Activated CD8-positive, alpha-beta memory T cell treated with anti-CD3 and anti-CD28 coated beads, Interleukin-2, amount 50 U/mL, for 24 hours (primary cell): ENCODE results near the gene BLCAP.
"Not testable (repeated sequence)": the region's sequence is repeated elsewhere in the genome, so short reads cannot be mapped to it uniquely, and the experiment has no call there.

Experiments used
- DNase-seq: peaks from one replicate; pipeline ENCODE4 v3.0.0-alpha.2; 2020; ENCODE audit errors: extremely low read depth

BLCAP gene

GRCh38 chr20:37558306-37558705 is 30.6 kb upstream of the BLCAP start:
- DNase-seq, result no peak

- no peak for DNase-seq
These were observed 28.9 kb upstream of the BLCAP start for GRCh38 chr20:37556538-37556937.

DNA sequence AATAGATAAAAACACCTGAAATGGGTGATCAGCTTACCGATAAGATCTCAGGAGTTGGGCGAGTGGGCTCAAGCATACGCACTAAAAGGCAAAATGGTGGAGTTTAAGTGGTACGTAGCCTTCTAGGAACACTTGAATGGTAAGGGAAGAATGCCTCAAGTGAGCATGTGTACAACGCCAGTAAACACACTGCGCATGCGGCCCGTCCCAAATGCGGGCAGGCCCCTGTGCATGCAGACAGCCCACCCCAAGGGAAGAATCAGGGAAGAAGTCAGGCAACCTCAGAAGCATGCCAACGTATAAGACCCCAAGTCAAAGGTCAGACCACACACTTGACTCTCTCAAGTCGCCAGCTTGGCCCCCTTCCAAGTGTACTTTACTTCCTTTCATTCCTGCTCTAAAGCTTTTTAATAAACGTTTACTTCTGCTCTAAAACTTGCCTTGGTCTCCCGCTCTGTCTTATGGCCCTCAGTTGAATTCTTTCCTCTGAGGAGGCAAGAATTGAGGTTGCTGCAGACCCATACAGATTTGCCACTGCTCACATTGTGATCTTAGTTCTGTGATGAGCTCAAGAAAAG is 27.1 kb upstream of the BLCAP start:
- not testable (repeated sequence) for DNase-seq

GRCh38 chr20:37552415-37552814 is 24.7 kb upstream of the BLCAP start:
- no peak for DNase-seq

- DNase-seq, result not testable (repeated sequence)
These were observed 24.0 kb upstream of the BLCAP start for GRCh38 chr20:37551660-37552059.

- DNase-seq, result not testable (repeated sequence)
These were observed 22.6 kb upstream of the BLCAP start for GRCh38 chr20:37550101-37550920.

DNA sequence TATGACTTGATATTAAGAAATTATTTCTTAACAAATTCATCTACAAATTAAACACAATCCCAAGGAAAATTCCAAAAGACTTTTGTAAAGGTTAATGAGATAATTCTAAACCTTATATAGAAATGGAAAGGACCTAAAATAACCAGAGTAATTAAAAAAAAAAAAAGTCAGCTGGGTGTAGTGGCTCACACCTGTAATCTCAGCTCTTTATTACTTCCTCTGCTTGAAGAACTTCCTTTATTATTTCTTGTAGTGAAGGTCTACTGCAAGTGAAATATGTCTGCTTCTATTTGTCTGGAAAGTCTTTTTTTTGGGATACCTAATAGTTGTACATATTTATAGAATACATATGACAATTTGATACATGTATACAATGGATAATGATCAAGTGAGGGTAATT is 20.2 kb upstream of the BLCAP start:
- DNase-seq, result no peak

GRCh38 chr20:37545516-37545915 is 17.8 kb upstream of the BLCAP start:
- no peak for DNase-seq

DNA sequence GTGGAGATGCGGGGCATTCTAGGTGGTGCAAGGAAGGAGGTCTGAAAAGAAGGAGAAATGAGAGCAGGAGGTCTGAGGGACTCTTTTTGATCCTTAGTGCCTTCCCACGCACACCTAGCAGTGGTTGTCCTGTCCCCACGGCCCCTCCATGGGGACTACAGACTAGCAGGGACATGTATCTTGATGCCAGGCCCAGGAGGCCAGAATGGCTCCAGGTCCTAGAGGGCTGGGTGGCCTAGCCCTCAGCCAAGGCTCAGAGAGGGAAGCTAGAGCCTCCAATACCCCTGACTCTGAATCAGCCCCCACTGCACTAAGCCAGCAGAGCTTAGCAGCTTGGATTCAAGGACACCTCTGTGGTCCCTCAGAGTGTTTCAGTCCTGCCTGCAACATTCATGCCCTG is 16.7 kb upstream of the BLCAP start:
- DNase-seq, result no peak

DNA sequence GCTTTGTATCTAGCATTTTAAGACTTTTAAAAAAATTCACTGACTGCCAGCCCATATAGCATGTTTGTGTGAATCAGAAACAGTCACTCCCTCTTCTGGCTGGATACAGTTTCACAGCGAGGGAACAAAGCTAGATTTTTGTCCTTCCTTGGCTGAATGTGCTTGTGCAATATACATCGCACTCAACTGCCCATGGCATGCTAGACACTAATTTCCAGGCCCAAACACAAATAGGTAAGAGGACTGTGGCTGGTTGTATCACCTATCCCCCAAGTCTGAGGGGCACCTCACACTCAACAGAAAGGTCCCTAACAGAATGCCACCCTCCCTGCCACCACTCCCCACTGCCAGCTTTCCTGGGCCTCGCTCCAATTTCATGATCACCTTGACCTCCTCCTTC is 16.2 kb upstream of the BLCAP start:
- no peak for DNase-seq

DNA sequence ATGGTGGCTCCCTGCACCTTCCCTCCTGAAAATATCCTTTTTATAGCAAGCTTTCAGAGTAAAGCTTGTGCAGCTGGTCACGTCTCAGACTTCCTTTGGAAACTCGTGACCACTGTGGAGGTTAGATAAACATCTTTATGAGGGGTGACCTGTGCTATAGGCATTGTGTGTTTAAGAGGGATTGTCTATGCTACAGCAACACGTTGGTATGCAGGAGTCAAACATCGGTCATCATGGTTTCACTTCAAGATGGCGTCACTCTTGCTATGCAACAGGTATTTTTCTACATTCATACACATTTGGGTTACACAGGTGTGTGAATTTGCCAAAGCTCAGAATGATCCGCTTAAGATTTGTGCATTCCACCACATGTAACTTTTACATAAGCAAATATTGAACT is 14.6 kb upstream of the BLCAP start:
- DNase-seq, result no peak

GRCh38 chr20:37541326-37541725 is 13.7 kb upstream of the BLCAP start:
- no peak for DNase-seq

GRCh38 chr20:37540838-37541237 is 13.2 kb upstream of the BLCAP start:
- not testable (repeated sequence) for DNase-seq

GRCh38 chr20:37540001-37540400 is 12.3 kb upstream of the BLCAP start:
- DNase-seq, result no peak

DNA sequence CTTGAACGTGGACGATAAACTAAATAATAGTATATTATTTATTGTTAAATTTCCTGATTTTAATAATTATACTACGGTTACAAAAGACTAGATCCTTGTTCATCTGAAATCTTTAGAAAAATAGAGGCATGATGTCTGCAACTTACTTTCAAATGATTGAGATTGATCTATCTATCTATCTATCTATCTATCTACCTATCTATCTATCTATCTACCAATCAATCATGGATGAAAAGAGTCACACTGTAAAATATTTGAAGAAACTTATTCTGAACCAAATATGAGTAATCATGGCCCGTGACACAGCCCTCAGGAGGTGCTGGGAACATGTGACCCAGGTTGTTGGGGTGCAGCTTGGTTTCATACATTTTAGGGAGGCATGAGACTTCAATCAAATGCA is 11.7 kb upstream of the BLCAP start:
- DNase-seq, result no peak

GRCh38 chr20:37538003-37538402 is 10.3 kb upstream of the BLCAP start:
- DNase-seq, result no peak

DNA sequence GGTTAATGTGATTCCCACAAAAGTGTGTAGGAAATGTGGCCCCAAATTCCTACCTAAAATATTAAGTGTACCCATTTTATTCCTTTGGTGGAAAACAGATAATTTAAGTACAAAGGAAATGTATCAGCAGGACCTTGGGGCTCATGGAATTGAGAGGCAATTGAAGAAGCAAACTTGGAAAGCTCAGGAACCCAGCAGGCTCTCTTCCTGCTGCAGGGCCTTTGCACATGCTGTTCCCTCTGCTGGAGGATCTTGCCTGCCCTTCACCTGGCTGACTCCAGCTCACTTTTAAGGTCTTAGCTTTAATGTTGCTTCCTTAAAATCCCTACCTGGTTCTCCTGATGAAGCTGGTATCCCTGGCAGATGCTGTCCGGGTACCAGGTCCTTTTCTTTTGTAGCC is 9.8 kb upstream of the BLCAP start:
- DNase-seq, result no peak

DNA sequence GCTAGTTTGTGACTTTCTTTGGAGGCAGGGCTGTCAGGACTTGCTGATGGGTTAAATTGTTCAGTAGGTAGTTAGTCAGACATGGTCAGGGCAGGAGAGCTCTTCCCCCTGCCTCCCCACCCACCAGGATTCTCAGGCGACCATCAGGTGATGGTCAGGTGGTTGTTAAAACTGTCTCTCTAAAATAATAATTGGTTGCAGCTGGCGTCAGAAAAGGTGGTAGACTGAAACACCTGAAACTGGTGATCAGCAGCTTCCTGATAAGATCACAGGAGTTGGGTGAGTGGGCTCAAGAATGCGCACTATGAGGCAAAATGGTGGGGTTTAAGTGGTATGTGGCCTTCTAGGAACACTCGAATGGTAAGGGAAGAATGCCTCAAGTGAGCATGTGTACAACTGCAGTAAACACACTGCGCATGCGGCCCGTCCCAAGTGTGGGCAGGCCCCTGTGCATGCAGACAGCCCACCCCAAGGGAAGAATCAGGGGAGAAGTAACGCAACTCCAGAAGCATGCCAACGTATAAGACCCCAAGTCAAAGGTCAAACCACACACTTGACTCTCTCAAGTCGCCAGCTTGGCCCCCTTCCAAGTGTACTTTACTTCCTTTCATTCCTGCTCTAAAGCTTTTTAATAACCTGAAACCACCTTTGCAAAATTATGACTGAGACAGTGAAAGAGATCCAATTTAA is 7.9 kb upstream of the BLCAP start:
- no peak for DNase-seq

GRCh38 chr20:37534401-37535157 is 6.9 kb upstream of the BLCAP start:
- DNase-seq, result no peak

DNA sequence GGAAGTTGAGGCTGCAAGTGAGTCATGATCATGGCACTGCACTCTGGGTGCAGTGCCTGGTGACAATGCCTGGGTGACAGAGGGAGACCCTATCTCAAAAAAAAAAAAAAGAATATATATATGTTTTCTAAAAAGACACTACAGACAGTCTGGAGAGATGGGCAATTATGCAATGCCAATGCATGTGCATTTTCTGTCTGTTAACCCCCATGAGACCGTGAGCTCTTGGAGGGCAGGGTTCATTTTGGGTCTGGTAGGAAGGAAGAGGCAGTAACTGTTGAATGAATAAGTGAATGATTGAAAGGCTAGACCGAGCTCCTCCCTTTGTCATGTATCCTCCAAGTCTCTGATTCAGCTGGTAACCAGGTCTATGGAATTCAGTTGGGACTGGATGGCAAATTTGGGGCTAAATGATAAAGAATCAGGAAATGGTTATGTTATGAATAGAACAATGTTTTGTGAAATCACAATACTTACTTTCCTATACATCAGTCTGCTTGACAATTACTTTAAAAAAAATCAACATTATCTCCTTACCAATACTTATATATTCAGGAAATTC is 5.6 kb upstream of the BLCAP start:
- DNase-seq, result no peak

DNA sequence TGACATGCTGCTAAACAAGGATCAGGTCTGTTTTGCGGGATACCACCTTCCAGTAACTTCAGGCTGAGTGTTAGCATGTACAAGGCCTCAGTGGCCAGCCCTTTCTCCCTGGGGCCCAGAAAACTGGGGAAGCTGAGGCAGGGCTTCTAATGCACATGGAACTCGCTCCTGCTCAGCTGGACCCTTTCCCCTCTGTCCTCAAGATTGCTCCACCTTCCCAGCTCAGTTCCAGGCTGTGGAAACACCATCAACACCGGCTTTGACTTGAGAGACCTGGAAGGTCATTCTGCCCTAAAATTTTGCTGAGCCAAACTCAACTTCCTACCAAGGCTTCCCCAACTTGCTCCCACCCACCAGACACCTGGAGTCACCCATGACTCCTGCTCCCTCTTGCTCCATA is 4.2 kb upstream of the BLCAP start:
- no peak for DNase-seq

- no peak for DNase-seq
These were observed 3.0 kb upstream of the BLCAP start for GRCh38 chr20:37530696-37531095.
